ENCODE measurements around the gene SHISA6. TPM values are rescaled to one million over a fixed set of nuclear protein-coding genes. Genes with fewer than 3 reads are reported as not detected.

SHISA6 gene
- total and polyA plus RNA-seq, 2 donors (not counting 1 experiment from before 2014, with no cell fraction given): not detected

DNA sequence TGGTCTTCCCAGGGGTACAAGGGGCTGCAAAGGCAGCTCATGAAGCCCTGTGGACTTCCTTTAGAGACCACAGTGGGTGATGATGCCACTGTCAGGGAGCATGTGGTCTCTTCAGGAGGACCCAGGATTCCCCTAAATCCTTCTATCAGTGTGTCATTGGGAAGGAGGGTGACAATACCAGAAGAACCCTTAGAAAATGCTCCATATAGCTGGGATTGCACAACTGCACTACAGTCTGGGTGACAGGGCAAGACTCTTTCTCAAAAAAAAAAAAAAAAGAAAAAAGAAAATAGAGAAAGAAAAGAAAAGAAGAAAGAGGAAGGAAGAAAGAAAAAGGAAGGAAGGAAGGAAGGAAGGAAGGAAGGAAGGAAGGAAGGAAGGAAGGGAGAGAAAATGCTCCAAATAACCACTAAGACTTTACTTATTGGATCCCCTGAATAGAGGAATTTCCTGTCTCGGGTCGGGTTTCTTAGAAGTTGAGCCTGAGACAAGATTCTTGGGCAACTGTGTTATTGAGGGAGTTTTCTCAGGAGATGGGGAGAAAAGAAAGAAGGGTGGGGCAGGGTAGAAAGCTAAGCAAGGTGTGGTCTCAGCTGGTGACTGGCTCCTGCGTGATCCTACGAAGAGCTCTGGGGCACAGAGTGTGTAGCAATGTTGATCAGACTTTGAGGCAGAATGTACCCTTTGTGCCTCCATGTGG, 274.1 kb downstream of the SHISA6 start:
- no peak for TF ChIP-seq EZH2 (IDR thresholded peaks at IDR 0.05; ENCODE audit: low read length, missing control alignments)
- TF ChIP-seq, protein P1, sequence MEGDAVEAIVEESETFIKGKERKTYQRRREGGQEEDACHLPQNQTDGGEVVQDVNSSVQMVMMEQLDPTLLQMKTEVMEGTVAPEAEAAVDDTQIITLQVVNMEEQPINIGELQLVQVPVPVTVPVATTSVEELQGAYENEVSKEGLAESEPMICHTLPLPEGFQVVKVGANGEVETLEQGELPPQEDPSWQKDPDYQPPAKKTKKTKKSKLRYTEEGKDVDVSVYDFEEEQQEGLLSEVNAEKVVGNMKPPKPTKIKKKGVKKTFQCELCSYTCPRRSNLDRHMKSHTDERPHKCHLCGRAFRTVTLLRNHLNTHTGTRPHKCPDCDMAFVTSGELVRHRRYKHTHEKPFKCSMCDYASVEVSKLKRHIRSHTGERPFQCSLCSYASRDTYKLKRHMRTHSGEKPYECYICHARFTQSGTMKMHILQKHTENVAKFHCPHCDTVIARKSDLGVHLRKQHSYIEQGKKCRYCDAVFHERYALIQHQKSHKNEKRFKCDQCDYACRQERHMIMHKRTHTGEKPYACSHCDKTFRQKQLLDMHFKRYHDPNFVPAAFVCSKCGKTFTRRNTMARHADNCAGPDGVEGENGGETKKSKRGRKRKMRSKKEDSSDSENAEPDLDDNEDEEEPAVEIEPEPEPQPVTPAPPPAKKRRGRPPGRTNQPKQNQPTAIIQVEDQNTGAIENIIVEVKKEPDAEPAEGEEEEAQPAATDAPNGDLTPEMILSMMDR (conservative IDR thresholded peaks at IDR 0.05 in 1 of 2, IDR thresholded peaks at IDR 0.05 in 1 of 2; ENCODE audit: low read depth in 1 of 2, low read length in 2 of 2): no peak
- Histone ChIP-seq H3K9me3 (ENCODE audit: control insufficient read depth, insufficient read depth, low read depth, low read length) (no peaks in the 10 kb centered on the region), H2AFZ (ENCODE audit: low read length) (no peak overlapping the region), H3K27ac (ENCODE audit: insufficient read depth, low read length) (no peak overlapping the region), H3K27me3 (ENCODE audit: control insufficient read depth, insufficient read depth, low read length) (no peaks in the 10 kb centered on the region), H3K4me1 (ENCODE audit: control insufficient read depth, extremely low read depth, insufficient read depth, low read length) (no peaks in the 10 kb centered on the region), H3K79me2 (ENCODE audit: control insufficient read depth, insufficient read depth, low read length) (no peaks in the 10 kb centered on the region), H4K20me1 (ENCODE audit: control insufficient read depth, extremely low read depth, insufficient read depth, low read length) (no peaks in the 10 kb centered on the region), H3K36me3 (ENCODE audit: control insufficient read depth, insufficient read depth, low read length) (no peaks in the 10 kb centered on the region), H3K9ac (ENCODE audit: insufficient read depth, low read length) (no peak overlapping the region), H3K4me2 (ENCODE audit: extremely low read depth, insufficient read depth, low read length) (no peak overlapping the region), H3K4me3 (replicated peaks in 1 of 4; ENCODE audit: control extremely low read depth in 1 of 4, insufficient read depth in 1 of 4, low read depth in 3 of 4, low read length in 4 of 4) (no peak overlapping the region)
- no peak for DNase-seq (ENCODE audit: low read depth in 2 of 2)

DNA sequence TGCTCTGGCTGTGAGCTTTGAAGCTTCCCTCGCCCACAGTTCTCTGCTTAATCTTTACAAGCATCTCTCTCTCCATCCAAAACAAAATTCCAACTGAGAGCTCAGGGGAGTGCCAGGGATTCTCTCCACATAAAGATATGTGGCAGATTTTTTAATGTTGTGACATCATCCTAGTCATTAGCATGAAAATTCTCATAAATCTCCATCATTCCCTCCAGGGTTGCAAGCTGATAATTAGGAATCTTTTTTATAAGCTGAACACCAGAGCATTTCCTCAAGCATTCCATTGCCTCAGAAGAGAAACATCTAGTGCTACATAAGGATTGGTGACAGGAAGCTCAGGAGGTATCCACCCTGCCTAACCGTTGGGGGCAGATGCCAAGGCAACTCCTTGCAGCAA, 274.9 kb downstream of the SHISA6 start:
- Histone ChIP-seq H2AFZ (ENCODE audit: low read length) (no peak overlapping the region), H3K9me3 (ENCODE audit: control insufficient read depth, insufficient read depth, low read depth, low read length) (no peaks in the 10 kb centered on the region), H3K4me3 (replicated peaks in 1 of 4; ENCODE audit: control extremely low read depth in 1 of 4, insufficient read depth in 1 of 4, low read depth in 3 of 4, low read length in 4 of 4) (no peak overlapping the region), H4K20me1 (ENCODE audit: control insufficient read depth, extremely low read depth, insufficient read depth, low read length) (no peaks in the 10 kb centered on the region), H3K4me1 (ENCODE audit: control insufficient read depth, extremely low read depth, insufficient read depth, low read length) (no peaks in the 10 kb centered on the region), H3K27me3 (ENCODE audit: control insufficient read depth, insufficient read depth, low read length) (no peaks in the 10 kb centered on the region), H3K27ac (ENCODE audit: insufficient read depth, low read length) (no peak overlapping the region), H3K4me2 (ENCODE audit: extremely low read depth, insufficient read depth, low read length) (no peak overlapping the region), H3K36me3 (ENCODE audit: control insufficient read depth, insufficient read depth, low read length) (no peaks in the 10 kb centered on the region), H3K79me2 (ENCODE audit: control insufficient read depth, insufficient read depth, low read length) (no peaks in the 10 kb centered on the region), H3K9ac (ENCODE audit: insufficient read depth, low read length) (no peak overlapping the region)
- no peak for TF ChIP-seq EZH2 (IDR thresholded peaks at IDR 0.05; ENCODE audit: low read length, missing control alignments)
- TF ChIP-seq, protein P1 (conservative IDR thresholded peaks at IDR 0.05 in 1 of 2, IDR thresholded peaks at IDR 0.05 in 1 of 2; ENCODE audit: low read depth in 1 of 2, low read length in 2 of 2): no peak
- DNase-seq (ENCODE audit: low read depth in 2 of 2): no peak

- H3K4me2 ChIP-seq (ENCODE audit: extremely low read depth, insufficient read depth, low read length): no peak overlapping the region
- no peak overlapping the region for H2AFZ ChIP-seq (ENCODE audit: low read length)
- no peak overlapping the region for H3K4me3 ChIP-seq (replicated peaks in 1 of 4; ENCODE audit: control extremely low read depth in 1 of 4, insufficient read depth in 1 of 4, low read depth in 3 of 4, low read length in 4 of 4)
- no peak for DNase-seq (ENCODE audit: low read depth in 2 of 2)
- no peaks in the 10 kb centered on the region for H3K4me1 ChIP-seq (ENCODE audit: control insufficient read depth, extremely low read depth, insufficient read depth, low read length)
- no peak overlapping the region for H3K27ac ChIP-seq (ENCODE audit: insufficient read depth, low read length)
- H3K79me2 ChIP-seq (ENCODE audit: control insufficient read depth, insufficient read depth, low read length): no peaks in the 10 kb centered on the region
- H3K9ac ChIP-seq (ENCODE audit: insufficient read depth, low read length): no peak overlapping the region
- no peaks in the 10 kb centered on the region for H4K20me1 ChIP-seq (ENCODE audit: control insufficient read depth, extremely low read depth, insufficient read depth, low read length)
- H3K36me3 ChIP-seq (ENCODE audit: control insufficient read depth, insufficient read depth, low read length): no peaks in the 10 kb centered on the region
- TF ChIP-seq EZH2 (IDR thresholded peaks at IDR 0.05; ENCODE audit: low read length, missing control alignments): no peak
- TF ChIP-seq, protein P1 (conservative IDR thresholded peaks at IDR 0.05 in 1 of 2, IDR thresholded peaks at IDR 0.05 in 1 of 2; ENCODE audit: low read depth in 1 of 2, low read length in 2 of 2): no peak
- H3K9me3 ChIP-seq (ENCODE audit: control insufficient read depth, insufficient read depth, low read depth, low read length): no peaks in the 10 kb centered on the region
- no peaks in the 10 kb centered on the region for H3K27me3 ChIP-seq (ENCODE audit: control insufficient read depth, insufficient read depth, low read length)
Measured at GRCh38 chr17:11535231-11535630, 294.2 kb downstream of the SHISA6 start.

Measured in fibroblast of lung (primary cell).